NK-92 treated with Interleukin-12 subunit alpha and Interleukin-12 subunit beta, amount 100 ng/mL, for 24 hours (cell line): ENCODE measurements around the gene KCNA2.

Experiments used
- DNase-seq: peaks from one replicate; lab custom pipeline; 2025; lab: John Stamatoyannopoulos, UW

KCNA2 gene

DNA sequence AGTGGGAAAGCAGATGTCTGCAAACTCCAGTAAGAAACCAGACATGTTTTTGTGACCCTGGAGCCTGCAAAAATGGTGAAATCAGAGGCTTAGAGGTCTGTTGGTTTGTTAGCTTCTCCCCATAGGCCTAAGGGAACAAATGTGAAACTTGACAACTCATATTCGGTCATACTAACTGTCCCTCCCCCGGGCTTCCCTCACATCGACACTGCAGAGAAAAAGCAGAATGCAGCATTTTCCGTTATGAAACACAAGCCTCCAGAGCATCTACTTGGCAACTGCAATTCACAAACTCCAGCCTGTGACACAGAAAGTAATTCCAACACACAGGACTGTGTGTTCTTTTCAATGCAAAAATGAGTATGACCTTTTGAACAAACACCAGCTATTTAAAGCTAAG lies 3.7 kb downstream of the KCNA2 start:
- no peak for DNase-seq

DNA sequence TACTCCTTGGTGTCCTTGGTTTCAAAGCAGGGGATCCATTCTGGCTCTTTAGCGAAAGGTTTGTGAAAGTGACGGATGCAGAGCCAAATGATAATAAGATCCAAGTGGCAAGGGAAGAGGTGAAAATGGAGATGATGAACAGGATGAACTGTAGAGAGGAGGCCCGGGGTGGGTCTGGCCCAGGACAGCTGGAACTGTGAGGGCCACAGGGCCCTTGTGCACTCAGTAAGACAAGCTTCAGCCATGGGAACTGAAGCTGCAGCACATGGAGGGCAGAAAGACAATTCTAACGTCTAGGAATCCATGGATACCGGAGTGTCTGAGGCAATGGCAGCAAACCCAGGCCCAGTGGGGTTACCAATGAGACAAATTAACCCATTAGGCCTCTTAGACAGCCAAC lies 4.8 kb downstream of the KCNA2 start:
- no peak for DNase-seq

DNA sequence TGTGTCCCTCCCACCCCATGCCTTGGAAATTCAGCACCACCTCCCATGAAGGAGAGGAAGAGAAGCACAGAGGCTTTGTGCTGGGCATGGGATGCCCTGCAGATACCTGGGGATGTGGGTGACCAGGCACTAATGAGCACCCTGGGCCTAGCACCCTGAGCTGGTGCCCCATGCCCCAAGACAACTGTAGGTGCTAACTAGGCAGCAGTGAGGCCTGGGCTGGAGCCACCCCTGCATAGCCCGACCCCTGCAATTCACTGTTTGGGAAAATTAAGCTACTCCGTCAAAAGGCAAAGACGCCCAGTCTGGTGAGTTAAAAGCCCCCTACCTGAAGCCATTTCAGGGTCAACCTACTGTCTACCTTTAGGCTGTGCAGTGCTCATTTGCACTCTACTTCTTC lies 5.4 kb downstream of the KCNA2 start:
- no peak for DNase-seq

DNA sequence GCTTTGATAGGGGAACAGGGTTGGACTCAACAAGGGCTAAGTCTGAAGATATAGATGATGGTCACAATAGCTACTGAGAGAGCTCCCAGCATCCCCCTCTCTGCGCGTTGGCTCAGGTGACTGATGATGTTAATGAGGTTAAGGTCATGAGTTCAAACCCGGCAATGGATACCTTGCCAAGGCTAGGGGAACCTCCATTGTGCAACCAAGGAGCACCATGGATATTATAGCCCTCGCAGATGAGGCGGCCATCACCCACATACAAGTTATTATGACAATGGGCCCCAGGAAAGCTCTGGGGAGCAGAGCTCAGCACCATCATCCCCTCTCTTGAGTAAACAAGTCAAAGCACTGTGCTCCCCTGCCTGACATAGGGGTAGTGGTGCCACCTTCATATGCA lies 8.2 kb downstream of the KCNA2 start:
- no peak for DNase-seq

DNA sequence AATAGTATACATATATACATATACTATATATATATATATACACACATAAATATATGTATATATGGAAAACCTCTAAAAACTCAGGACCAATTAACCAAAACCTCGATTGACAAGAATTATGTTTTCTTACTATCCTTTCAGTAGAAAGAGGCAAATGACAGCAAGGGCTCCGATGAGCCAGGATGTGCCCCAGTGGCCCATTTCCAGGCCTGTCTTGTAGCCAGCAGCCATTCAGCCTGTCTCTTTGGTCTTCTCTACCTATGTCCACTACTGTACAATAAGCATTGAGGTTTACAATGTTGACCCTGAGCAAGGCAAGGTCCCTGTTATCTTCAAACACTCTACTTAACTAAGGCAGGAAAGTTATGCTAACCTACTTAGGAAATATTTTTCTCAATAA lies 9.8 kb downstream of the KCNA2 start:
- no peak for DNase-seq

DNA sequence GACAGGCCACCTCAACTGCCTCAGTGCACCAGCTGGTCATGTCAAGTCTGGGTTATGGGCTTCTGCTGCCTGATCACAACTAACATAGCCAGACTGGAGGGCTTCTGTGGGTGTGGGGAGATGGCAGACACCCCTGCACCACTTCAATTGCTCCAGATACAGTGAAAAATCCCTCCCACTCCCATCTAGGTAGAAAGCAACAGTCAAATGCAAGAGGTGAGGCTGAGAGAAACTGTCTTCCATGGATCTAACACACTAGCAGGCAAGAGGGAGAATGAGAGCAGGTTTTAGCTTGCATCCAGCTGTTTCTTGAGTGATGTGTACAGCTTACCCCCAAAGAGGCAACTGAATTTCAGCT lies 10.8 kb downstream of the KCNA2 start:
- DNase-seq, result no peak

DNA sequence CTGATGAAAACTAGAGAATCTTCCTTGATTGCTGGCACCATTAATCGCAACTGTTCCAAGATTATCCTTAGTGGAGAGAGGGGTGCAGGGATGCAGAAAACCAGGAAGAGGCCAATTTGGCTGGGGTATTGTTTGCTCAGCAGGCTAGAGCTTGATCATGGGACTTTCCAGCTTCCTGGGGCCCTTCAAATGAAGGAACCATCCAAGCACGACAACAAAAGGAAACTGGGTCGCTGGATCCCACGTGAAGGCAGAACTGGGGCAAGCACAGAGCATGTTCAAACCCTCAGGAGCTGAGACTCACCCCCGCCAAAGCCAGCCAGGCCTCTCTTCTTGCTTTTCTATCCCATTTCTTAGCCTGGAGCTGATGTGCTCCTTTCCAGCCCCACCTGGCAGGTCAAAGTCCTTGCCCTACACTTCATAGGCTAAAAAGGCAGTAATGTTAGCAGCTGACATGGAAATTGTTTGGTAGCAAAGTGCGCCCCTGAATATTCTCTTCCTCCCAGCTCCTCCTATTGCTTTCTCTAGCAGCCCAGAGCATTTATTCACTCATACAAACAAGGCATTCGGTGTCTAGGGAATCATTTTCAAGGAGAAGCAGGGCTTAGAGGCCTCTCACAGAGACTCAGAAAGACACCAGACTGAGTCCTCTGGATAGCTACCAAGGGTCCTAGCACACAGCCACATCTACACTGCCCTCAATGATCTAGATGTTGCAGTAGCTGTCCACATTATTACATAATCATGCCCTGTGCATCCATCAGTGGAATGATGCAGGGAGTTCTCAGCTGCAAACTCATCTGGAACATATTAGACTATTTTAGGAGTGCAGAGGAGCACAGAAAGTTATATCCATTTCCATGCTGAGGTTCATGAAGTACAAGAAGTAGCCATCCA lies 11.5 kb downstream of the KCNA2 start:
- no peak for DNase-seq

DNA sequence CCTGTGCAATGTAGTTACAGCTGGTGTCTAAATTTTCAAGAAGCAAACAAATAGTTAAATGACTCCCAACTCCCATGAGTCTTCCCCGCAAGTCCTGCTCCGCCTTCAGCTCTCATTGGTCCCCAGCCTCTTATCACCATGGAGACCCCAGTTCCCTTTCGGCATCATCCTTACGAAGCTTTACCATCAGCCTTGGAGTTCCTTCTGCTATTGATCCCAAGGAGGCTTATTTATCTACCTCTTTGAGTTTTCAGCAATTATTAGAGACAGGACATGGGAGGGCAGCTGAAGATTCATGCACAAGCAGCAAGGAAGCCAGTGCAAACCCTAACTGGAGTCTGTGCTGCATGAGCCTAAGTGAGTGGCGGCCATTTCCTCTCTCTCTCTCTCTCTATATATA lies 12.3 kb downstream of the KCNA2 start:
- DNase-seq, result no peak

DNA sequence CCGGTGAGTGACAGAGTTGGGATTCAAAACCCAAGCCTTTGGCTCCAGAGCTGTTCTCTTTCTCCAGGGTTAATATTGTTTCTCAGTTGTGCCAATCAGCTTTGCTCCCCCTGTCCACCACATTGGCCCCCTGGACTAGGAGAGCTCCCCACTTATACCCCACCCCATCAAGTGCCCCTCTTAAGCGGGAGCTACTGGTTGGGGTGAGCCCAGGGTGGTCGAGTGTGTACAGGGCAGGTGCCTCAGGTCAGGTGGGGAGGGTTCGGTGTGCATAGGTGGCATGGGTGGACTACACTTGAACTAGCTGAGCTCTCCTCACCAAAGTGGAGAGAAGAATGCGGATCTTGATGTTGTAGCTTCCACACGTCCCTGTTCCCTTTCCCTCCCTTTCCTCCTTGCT lies 14.2 kb downstream of the KCNA2 start:
- DNase-seq, result no peak

DNA sequence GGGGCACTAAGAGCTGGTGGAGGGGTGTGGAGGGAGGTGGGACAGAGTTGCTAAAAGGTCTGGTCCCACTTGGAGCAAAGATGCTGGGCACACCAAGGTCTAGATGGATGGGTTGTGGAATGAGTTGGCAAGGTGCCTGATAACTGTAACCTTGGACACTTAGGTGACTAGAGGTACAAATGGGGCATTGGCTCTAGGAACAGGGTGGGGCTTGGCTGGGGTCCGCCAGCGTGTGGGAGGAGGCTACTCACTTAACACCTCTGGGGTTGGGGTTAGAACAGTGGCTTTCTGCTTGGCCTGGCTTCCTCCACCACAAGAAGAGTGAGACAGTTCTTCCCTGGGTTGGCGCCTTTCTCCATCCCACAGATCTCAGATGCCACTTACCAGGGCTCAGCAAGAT lies 17.2 kb downstream of the KCNA2 start:
- no peak for DNase-seq

DNA sequence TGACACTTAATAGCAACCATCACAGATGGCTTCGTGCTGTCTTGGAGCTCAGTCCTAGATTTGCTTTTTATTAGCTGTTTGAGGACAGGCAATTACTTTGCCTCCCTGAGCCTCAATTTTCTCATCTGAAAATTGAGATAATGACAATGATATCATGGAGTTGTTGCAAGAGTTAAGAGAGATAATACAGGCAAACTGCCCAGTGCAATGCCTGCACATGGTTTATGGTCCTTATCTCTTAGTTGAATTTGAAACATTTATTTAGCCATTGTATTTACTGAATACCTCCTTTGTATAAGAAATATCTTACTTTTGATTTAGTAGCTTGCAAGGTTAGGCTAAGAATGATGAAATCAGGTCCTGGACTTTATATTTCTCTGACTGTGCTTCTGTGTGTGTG lies 17.7 kb downstream of the KCNA2 start:
- no peak for DNase-seq

DNA sequence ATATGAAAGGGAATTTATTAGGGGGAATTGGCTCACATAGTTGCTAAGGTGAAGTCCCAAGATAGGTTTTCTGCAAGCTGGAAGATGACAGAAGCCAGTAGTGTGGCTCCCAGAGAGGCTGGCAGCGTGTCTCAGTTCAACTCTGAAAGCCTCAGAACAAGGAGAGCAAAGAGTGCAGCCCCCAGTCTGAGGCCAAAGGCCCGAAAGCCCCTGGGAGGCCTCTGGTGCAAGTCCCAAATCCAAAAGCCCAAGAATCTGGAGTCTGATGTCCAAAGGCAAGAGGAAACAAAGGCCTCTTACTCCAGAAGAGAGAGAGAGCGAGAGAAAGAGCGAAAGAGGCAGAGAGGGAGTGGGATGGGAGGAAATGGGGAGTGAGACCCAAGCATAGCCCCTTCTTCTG lies 18.3 kb downstream of the KCNA2 start:
- no peak for DNase-seq

DNA sequence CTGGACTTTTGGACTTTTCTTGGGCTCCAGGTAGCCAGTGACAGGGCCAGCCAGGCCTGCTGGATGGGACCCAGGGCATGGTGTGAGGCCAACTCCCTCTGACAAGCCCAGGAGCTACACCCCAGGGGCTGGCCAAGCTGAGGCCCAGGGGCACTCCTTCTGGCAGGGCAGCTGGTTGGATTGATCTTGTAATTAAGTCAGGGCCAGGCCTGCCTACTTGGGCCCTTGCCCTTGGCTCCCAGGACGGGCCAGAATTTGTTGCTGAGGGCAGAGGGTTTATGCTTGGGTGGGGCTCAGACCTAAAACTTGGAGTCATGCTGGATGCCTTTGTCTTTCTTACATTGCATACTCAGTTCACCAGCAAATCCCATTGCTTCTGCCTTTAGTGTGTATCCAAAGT lies 20.7 kb downstream of the KCNA2 start:
- DNase-seq, result no peak

DNA sequence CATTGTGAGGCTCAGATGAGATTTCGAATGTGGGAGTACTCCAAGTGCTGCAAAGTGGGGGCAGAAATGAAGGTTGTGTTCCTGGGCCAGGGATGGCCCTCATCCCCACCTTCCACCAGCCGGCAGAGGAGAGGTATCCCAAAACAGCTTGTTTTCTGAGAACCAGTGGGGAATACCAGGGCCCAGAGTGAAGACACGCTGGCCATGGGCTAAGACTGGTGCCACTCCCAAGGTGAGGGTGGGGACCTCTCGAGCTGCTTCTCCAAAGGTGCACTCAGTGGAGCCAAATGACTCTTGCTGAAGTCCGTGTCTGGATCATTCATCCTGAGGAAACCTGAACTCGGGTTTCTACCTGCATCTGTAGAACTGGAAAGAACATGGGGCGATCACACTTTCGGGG lies 22.1 kb downstream of the KCNA2 start:
- no peak for DNase-seq

DNA sequence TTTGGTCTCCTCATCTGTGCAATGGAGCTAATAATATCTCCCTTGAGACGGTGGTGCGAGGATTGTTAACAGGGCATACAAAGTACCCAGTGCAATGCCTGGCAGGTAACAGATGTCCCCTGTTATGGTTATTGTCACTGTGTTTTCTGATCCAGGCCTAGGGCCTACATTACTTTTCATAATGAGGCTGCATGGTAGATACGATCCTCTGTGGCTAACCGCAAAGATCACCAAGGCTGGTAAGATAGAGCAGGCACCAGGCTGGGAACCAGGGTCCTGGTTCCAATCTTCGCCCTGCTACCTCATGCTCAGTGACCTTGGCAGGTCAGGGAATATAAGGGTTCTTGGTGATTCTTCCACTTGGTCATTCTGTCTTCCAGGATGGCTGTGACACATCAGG lies 22.7 kb downstream of the KCNA2 start:
- no peak for DNase-seq

DNA sequence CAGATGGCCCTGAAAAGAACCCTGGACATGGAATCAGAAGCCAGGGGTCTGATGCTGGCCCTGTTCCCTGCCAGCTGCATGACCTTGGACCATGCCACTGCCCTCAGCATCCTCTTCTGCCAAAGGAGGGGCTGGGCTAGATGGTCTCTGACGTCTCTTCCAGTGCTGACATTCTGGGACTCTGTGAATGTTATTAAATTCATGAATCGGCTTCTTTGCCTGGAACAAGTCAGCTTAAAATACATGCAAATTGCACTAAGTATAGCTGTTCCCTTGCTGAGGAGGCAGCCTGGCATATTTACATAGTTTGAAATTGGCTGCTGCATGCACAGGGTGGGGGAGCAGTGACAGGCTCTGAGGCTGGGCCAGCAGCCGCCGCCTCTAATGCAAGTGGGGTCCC lies 23.8 kb downstream of the KCNA2 start:
- no peak for DNase-seq

DNA sequence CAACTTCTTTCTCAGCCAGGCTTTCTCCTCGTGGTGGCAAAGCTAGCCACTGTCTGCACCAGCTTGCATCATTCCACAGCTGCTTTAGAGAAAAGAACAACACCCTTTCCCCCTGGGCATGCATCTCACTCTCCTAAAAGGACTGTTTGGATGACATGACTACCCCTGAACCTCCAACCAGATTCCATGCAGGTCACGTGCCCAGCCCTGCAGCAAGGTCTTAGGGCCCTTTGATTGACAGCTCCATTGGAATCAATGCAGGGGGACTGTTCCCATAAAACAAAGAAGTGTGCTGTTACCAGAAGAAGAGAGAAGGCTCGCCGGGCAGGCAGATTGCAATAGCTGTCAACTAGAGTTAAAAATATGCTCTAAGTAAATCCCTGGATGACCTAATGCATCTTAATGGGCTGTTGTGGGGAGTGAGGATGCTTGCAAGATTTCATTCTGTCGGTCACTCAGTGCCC lies 24.4 kb downstream of the KCNA2 start:
- no peak for DNase-seq

DNA sequence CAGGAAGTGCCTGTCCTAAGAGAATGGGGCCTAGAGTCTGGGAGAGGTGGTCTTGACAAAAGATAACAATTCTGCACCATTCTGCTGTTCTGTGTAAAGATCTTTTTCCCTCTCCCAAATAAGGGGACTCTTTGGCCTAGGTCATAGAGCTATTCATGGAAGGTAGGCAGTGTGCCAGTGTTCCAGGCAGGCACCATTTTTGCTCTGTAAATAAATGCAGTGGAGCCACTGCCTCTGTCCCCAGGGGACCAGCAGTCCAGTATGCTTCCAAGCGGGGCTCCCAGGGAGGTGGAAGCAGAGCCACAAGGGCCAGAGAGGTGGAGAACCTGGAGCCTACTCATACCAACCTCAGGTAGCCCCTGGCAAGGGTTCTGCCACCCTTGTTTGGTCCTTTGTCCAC lies 25.9 kb downstream of the KCNA2 start:
- no peak for DNase-seq

DNA sequence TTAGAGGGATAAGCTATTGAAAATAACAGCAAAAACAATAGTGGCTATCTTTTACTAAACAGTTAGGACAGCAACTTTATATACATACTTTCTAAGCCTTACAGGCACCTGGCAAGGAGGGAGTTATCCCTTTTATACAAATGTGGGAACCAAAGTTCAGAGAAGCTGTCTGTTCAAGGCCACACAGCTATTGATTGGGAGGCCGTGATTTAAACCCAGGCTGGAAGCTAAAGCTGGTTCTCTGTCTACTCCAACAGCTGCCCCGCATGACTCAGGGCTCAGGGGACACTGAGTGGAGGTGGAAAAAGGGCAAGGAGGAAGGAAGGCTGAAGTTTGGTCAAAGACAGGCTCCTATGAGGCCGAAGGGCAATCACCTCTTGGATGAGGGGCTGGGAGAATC lies 26.7 kb downstream of the KCNA2 start:
- no peak for DNase-seq

DNA sequence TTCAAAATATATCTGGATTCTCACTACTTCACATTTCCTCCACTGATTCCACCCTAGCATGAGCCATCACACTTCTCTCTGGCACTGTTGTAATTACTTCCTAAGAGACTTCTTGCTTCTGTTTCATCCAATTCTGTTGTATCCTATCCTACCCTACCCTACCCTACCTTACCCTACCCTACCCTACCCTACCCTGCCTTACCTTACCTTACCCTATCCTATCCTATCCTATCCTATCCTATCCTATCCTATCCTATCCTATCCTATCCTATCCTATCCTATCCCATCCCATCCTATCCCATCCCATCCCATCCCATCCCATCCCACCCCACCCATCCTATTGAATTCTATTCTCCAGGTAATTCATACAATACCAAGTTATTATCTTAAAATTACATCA lies 29.7 kb downstream of the KCNA2 start:
- DNase-seq, result no peak

DNA sequence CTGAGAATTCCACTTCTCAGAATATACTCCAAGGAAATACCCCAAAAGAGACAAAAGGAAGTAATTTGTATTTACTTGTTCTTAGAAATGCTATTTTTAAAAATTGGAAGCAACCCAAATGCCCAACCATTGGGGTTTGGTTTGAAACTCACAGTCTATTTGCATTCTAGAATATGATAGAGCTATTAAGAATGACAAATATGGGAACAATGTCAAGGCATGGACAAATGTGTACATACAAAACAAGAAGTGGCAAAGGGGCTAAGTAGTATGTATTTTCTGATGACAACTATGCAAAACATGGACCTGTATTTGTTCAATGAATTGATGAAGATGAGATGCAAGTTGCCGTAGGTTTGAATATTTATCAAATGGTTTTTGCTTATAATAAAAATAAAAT lies 32.8 kb downstream of the KCNA2 start:
- no peak for DNase-seq

DNA sequence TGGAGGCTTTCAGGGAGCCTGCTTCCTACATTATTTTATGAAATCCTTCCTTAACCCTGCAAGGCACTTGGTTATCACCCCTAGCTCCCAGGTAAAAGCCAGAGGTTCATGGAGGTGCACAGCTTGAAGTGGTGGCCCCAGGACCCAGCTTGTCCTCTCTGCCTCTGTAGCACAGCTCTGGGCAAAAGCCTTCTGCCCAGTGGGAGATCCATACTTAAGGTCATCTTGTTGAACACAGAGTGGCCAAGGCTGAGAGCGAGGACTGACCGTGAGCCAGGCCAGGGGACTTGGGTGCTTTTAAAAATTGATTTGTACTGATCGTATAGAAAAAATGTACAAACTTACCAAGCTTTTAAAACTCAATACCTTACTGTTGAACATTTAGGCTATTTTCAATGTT lies 33.4 kb downstream of the KCNA2 start:
- DNase-seq, result no peak

DNA sequence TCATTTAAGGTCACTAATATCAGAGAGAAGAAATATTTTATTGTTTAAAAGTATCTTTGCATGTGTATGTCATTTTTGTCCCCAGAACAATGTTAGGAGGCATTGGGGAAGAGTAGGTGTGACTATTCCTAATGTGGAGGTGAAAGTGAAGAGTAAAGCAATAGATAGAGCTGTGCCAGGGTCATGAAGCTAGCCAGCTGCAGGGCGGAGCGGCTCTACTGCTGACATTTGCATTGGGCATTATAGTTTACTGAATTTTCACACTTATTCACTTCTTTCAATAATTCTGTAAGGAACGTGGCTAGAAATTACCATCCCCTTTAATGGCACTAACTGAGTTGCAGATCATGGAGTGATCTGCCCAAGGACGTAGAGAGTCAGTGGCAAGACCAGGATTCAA lies 35.3 kb downstream of the KCNA2 start:
- DNase-seq, result no peak

DNA sequence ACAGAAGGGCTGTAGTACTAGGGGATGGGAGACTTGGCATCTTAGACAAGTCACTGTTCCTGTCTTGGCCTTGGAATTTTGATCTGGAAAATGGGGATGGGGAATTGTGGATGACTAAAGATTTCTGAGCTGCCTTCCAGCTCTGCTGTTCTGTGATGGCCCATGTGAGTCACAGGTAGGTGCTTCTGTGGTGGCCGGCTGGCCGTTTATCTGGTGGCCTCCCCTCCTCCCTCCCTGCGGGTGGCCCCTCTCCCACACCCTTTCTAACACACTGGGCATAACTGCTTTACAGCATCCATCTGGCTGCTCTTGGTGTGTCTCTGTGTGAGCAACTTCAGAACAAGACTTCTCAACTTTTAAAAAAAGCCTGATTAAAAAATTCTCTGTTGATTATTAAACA lies 35.9 kb downstream of the KCNA2 start:
- DNase-seq, result no peak
